Measurements from ENCODE around the gene AFP.

Gene AFP

GRCh38 chr4:73481358-73481757, 45.3 kb downstream of the AFP start, which contains the start of gene AFM:
Gene AFM, plus strand, starts transcription at chr4:73481745. Its CDS starts 31 bp downstream, at chr4:73481776.
- Histone ChIP-seq H3K4me3 (ENCODE audit: low read length, poor library complexity, severe bottlenecking) (no peak within 1 kb of the TSS), H3K36me3 (ENCODE audit: insufficient read depth, low read length) (no peaks in the 10 kb centered on the region), H3K79me2 (ENCODE audit: insufficient read depth, low read length) (no peaks in the 10 kb centered on the region), H3K9me2 (replicated peaks; ENCODE audit: low read depth, low read length) (no peaks in the 10 kb centered on the region), H3K27me3 (ENCODE audit: insufficient read depth, low read length, poor library complexity, severe bottlenecking) (no peaks in the 10 kb centered on the region), H2AFZ (ENCODE audit: low read length) (no peak within 1 kb of the TSS), H3K9me3 (ENCODE audit: insufficient read depth, low read depth, low read length) (no peaks in the 10 kb centered on the region), H3F3A (ENCODE audit: low read depth) (no peaks in the 10 kb centered on the region), H4K20me1 (ENCODE audit: insufficient read depth, low read length, poor library complexity, severe bottlenecking) (no peaks in the 10 kb centered on the region), H3K9ac (ENCODE audit: low read depth, low read length, poor library complexity, severe bottlenecking) (no peak within 1 kb of the TSS), H3K4me1 (ENCODE audit: insufficient read depth, low read length, poor library complexity, severe bottlenecking) (peaks cover 2% of the 10 kb centered on the region), H3K4me2 (ENCODE audit: low read depth, low read length, poor library complexity, severe bottlenecking) (no peak within 1 kb of the TSS)
- TF ChIP-seq CTCF (conservative IDR thresholded peaks at IDR 0.05; ENCODE audit: low read length) (no peak), EZH2phosphoT487 (IDR thresholded peaks at IDR 0.05; ENCODE audit: borderline replicate concordance) (no peak)

GRCh38 chr4:73485085-73485484, 49.1 kb downstream of the AFP start:
- Histone ChIP-seq H2AFZ (ENCODE audit: low read length) (no peak overlapping the region), H3K9me2 (replicated peaks; ENCODE audit: low read depth, low read length) (no peaks in the 10 kb centered on the region), H3K4me2 (ENCODE audit: low read depth, low read length, poor library complexity, severe bottlenecking) (no peak overlapping the region), H3K4me1 (ENCODE audit: insufficient read depth, low read length, poor library complexity, severe bottlenecking) (peaks cover 2% of the 10 kb centered on the region), H3K79me2 (ENCODE audit: insufficient read depth, low read length) (no peaks in the 10 kb centered on the region), H3K27me3 (ENCODE audit: insufficient read depth, low read length, poor library complexity, severe bottlenecking) (no peaks in the 10 kb centered on the region), H3K4me3 (ENCODE audit: low read length, poor library complexity, severe bottlenecking) (no peak overlapping the region), H3K9me3 (ENCODE audit: insufficient read depth, low read depth, low read length) (no peaks in the 10 kb centered on the region), H3F3A (ENCODE audit: low read depth) (no peaks in the 10 kb centered on the region), H3K36me3 (ENCODE audit: insufficient read depth, low read length) (no peaks in the 10 kb centered on the region), H3K9ac (ENCODE audit: low read depth, low read length, poor library complexity, severe bottlenecking) (no peak overlapping the region), H4K20me1 (ENCODE audit: insufficient read depth, low read length, poor library complexity, severe bottlenecking) (no peaks in the 10 kb centered on the region)
- TF ChIP-seq CTCF (conservative IDR thresholded peaks at IDR 0.05; ENCODE audit: low read length) = no peak
- TF ChIP-seq EZH2phosphoT487 (IDR thresholded peaks at IDR 0.05; ENCODE audit: borderline replicate concordance) = no peak

GRCh38 chr4:73485596-73485995, 49.6 kb downstream of the AFP start:
- TF ChIP-seq CTCF (conservative IDR thresholded peaks at IDR 0.05; ENCODE audit: low read length) (no peak), EZH2phosphoT487 (IDR thresholded peaks at IDR 0.05; ENCODE audit: borderline replicate concordance) (no peak)
- H3F3A ChIP-seq (ENCODE audit: low read depth) = no peaks in the 10 kb centered on the region

More at GRCh38 chr4:73485596-73485995, 49.6 kb downstream of the AFP start:
- Histone ChIP-seq H4K20me1 (ENCODE audit: insufficient read depth, low read length, poor library complexity, severe bottlenecking) (no peaks in the 10 kb centered on the region), H3K9ac (ENCODE audit: low read depth, low read length, poor library complexity, severe bottlenecking) (no peak overlapping the region), H3K4me1 (ENCODE audit: insufficient read depth, low read length, poor library complexity, severe bottlenecking) (peaks cover 2% of the 10 kb centered on the region), H3K79me2 (ENCODE audit: insufficient read depth, low read length) (no peaks in the 10 kb centered on the region), H3K9me2 (replicated peaks; ENCODE audit: low read depth, low read length) (no peaks in the 10 kb centered on the region), H3K36me3 (ENCODE audit: insufficient read depth, low read length) (no peaks in the 10 kb centered on the region), H3K4me2 (ENCODE audit: low read depth, low read length, poor library complexity, severe bottlenecking) (no peak overlapping the region), H2AFZ (ENCODE audit: low read length) (no peak overlapping the region), H3K27me3 (ENCODE audit: insufficient read depth, low read length, poor library complexity, severe bottlenecking) (no peaks in the 10 kb centered on the region), H3K4me3 (ENCODE audit: low read length, poor library complexity, severe bottlenecking) (no peak overlapping the region), H3K9me3 (ENCODE audit: insufficient read depth, low read depth, low read length) (no peaks in the 10 kb centered on the region)
